Esophagus muscularis mucosa (tissue), 3 donors: ENCODE results near the gene SCFD2.

Experiments used
- EP300 ChIP-seq: sonication (generic); formaldehyde crosslinking; IDR thresholded peaks from one replicate; pipeline ENCODE4 v1.6.1; 2017; ENCODE audit warnings: antibody characterized with exemption
- TF ChIP-seq, protein P1 (sequence below), 3 experiments: fragments of 200-600 bp in 2 of 3; fragments of 450-650 bp in 1 of 3; sonication (generic) in 2 of 3; IDR thresholded peaks; one replicate each; pipeline ENCODE4 v1.5.1; 2017 to 2019; ENCODE audit warnings: antibody characterized with exemption in 3 of 3, mild to moderate bottlenecking in 2 of 3, moderate library complexity in 1 of 3

DNA sequence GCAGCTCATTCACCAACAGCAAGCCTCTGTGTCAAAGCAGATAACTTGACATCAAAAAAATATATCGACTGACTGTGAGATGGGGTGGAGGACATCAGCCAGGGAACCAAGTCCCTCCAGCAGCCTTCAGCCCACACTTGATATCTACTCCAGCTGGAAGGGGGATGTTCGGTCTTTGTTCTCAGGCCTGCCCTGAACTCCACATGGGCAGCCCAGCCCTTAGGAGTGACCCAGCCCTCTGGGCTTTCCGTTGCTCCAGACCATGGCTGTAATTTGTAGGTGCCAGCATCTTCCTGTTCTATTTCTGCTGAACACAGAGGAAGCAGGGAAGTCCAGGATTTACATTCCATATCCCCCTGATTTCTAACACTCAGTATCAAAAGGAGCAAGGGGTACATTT is 486.4 kb downstream of the SCFD2 start:
- TF ChIP-seq, protein P1, sequence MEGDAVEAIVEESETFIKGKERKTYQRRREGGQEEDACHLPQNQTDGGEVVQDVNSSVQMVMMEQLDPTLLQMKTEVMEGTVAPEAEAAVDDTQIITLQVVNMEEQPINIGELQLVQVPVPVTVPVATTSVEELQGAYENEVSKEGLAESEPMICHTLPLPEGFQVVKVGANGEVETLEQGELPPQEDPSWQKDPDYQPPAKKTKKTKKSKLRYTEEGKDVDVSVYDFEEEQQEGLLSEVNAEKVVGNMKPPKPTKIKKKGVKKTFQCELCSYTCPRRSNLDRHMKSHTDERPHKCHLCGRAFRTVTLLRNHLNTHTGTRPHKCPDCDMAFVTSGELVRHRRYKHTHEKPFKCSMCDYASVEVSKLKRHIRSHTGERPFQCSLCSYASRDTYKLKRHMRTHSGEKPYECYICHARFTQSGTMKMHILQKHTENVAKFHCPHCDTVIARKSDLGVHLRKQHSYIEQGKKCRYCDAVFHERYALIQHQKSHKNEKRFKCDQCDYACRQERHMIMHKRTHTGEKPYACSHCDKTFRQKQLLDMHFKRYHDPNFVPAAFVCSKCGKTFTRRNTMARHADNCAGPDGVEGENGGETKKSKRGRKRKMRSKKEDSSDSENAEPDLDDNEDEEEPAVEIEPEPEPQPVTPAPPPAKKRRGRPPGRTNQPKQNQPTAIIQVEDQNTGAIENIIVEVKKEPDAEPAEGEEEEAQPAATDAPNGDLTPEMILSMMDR (IDR thresholded peaks at IDR 0.05), result no peak
- TF ChIP-seq EP300, result no peak
